Mucosa of descending colon (tissue), 3 donors: Measurements from ENCODE around the gene GSTM5. TPM values are rescaled to one million over a fixed set of nuclear protein-coding genes. Genes with fewer than 3 reads are reported as not detected.
A peak's percentile ranks its signal among the peaks of the same experiment; 100 is the strongest.
"Not testable (repeated sequence)": the region's sequence is repeated elsewhere in the genome, so short reads cannot be mapped to it uniquely, and the experiment has no call there.

ENCODE experiments used
- ATAC-seq: fragments of 200-7000 bp; cut with Tn5 transposase; one replicate; pipeline ENCODE4 v1.9.1; 2020; ENCODE audit warnings: mild to moderate bottlenecking, moderate library complexity
- DNase-seq, 3 donors: peaks; one replicate each; pipeline ENCODE4 v3.0.0-alpha.2; 2020
- H3K36me3 ChIP-seq: fragments of 200-600 bp; one replicate; pipeline ENCODE4 v1.8.0; 2021; ENCODE audit warnings: low read depth, mild to moderate bottlenecking
- H3K4me1 ChIP-seq: fragments of 200-600 bp; one replicate; pipeline ENCODE4 v1.8.0; 2021; ENCODE audit warnings: low read depth, mild to moderate bottlenecking
- H3K4me3 ChIP-seq: fragments of 200-600 bp; one replicate; pipeline ENCODE4 v1.8.0; 2021; ENCODE audit warnings: mild to moderate bottlenecking
- H3K9me3 ChIP-seq: fragments of 200-600 bp; one replicate; pipeline ENCODE4 v1.8.0; 2021; ENCODE audit warnings: mild to moderate bottlenecking
- CTCF ChIP-seq: fragments of 200-600 bp; IDR thresholded peaks from one replicate; pipeline ENCODE4 v1.8.0; 2022; ENCODE audit warnings: antibody characterized with exemption, mild to moderate bottlenecking
- intact Hi-C, 2 donors: fragments of 100-400 bp; cut with DNase I in 1 of 2; cut with micrococcal nuclease in 1 of 2; formaldehyde crosslinking; loops; one replicate each; pipeline versions ENCODE4 v1.11.0 to v1.11.1; 2022; cut with DNase I, micrococcal nuclease
- total RNA-seq, 3 donors: library from RNA; stranded (reverse); fragmentation: NEBNext Ultra II Directional in 2 of 3; extraction: Animal tissue kit (Norgen Biotek cat#: 25700) in 2 of 3; gene quantifications; one replicate each; pipeline versions ENCODE4 v1.2.1 to v1.2.4, GENCODE V29; 2021 to 2023
- donor health status: DM: no; HTN: no; CAD: no; lungs with moderate emphysema.
- donor health status: DM: no; HTN: no; CAD: no.
- donor health status: DM: no; HTN: yes; CAD: no.

The GSTM5 gene
- total RNA-seq, 3 donors from 2014 or later = 2.5 to 6.1 (median 4.8) TPM

DNA sequence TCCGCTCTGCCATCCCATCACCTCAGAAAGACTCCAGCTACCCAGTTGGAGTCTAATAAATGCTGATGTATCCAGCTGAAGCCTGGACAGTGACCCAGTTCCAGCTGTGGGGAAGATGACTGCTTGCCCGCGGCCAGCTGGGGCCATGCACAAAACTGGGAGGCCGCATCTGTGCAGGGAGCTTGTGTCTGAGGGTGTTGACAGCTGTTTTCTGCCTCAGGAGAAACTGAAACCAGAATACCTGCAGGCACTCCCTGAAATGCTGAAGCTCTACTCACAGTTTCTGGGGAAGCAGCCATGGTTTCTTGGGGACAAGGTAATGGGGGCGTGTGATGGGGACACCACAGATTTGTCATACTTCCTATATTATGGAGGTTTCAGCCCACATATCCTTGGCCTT is 41.0 kb upstream of the GSTM5 start:
- H3K36me3 ChIP-seq = no peaks in the 10 kb centered on the region
- ATAC-seq (no peak), DNase-seq (no peak)

GRCh38 chr1:109673861-109674260 is 38.2 kb upstream of the GSTM5 start:
- H3K4me1 ChIP-seq, H3K9me3 ChIP-seq, H3K36me3 ChIP-seq, DNase-seq, ATAC-seq, intact Hi-C loops, H3K4me3 ChIP-seq: not testable (repeated sequence)

More for the DNA sequence above, 41.0 kb upstream of the GSTM5 start:
- no peaks in the 10 kb centered on the region for H3K9me3 ChIP-seq
- TF ChIP-seq CTCF = no peak
- H3K4me1 ChIP-seq = peaks cover 3% of the 10 kb centered on the region
- no peak overlapping the region for H3K4me3 ChIP-seq
- intact Hi-C loops = no loop called here

GRCh38 chr1:109676683-109677381 is 35.2 kb upstream of the GSTM5 start:
- H3K36me3 ChIP-seq, intact Hi-C loops, ATAC-seq, H3K4me3 ChIP-seq, H3K4me1 ChIP-seq, H3K9me3 ChIP-seq, DNase-seq: not testable (repeated sequence)

DNA sequence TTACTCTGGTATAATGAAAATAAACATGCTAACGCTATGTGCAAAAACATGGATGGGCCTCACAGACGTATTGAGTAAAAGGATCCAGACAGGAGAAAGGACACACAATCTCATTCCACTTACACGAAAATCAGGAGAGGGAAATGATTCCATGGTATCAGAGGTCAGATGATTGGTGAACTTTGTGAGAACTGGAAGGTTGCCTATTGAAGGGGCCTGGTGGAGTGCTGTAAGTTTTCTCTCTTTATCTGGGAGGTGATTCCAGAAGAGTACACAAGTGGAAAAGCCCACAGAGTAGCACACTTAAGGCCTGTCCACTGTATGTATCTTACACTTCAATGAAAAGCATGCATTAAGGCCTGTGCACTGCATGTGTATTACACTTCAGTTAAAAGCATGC is 34.6 kb upstream of the GSTM5 start:
- no peak for ATAC-seq
- Histone ChIP-seq H3K4me3 (no peak overlapping the region), H3K9me3 (no peaks in the 10 kb centered on the region), H3K36me3 (no peaks in the 10 kb centered on the region), H3K4me1 (no peaks in the 10 kb centered on the region)
- DNase-seq = no peak
- intact Hi-C loops = no loop called here
- no peak for TF ChIP-seq CTCF

DNA sequence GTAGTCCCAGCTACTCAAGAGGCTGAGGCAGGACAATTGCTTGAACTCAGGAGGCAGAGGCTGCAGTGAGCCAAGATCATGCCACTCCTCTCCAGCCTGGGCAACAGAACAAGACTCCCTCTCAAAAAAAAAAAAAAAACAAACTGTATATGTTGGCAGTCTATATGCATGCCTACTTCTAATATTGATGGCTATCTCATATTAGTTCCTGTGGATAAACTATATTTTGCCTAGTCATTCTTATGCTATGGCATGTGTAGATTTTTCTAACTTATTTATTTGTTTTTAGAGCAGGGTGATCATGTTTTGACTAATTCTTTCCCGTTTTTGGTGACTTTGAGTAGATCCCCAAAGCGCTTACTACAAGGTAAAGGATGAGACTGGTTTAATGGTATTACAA is 33.4 kb upstream of the GSTM5 start:
- ATAC-seq, H3K36me3 ChIP-seq, H3K9me3 ChIP-seq, H3K4me1 ChIP-seq, DNase-seq, H3K4me3 ChIP-seq, intact Hi-C loops: not testable (repeated sequence)

DNA sequence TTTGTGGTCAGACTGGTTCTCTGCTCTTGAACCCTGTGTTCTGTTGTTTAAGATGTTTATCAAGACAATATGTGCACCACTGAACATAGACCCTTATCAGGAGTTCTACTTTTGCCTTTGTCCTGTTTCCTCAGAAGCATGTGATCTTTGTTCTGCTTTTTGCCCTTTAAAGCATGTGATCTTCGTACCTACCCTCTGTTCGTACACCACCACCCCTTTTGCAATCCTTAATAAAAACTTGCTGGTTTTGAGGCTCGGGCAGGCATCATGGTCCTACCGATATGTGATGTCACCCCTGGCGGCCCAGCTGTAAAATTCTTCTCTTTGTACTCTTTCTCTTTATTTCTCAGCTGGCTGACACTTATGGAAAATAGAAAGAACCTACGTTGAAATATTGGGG is 27.3 kb upstream of the GSTM5 start:
- intact Hi-C loops, H3K36me3 ChIP-seq, H3K4me1 ChIP-seq, DNase-seq, ATAC-seq, H3K4me3 ChIP-seq, H3K9me3 ChIP-seq: not testable (repeated sequence)

GRCh38 chr1:109685399-109685798 is 26.7 kb upstream of the GSTM5 start:
- H3K36me3 ChIP-seq, H3K4me3 ChIP-seq, H3K4me1 ChIP-seq, intact Hi-C loops, H3K9me3 ChIP-seq: not testable (repeated sequence)
- peak in 1 of 3 donors; percentile 31 for DNase-seq
- peak; percentile 39 for ATAC-seq

GRCh38 chr1:109685890-109686289 is 26.2 kb upstream of the GSTM5 start:
- ATAC-seq, DNase-seq, H3K4me3 ChIP-seq, H3K9me3 ChIP-seq, H3K36me3 ChIP-seq, intact Hi-C loops, H3K4me1 ChIP-seq: not testable (repeated sequence)

GRCh38 chr1:109687109-109687508 is 24.9 kb upstream of the GSTM5 start:
- H3K4me3 ChIP-seq, H3K9me3 ChIP-seq, H3K4me1 ChIP-seq, DNase-seq, intact Hi-C loops, H3K36me3 ChIP-seq: not testable (repeated sequence)
- peak; percentile 13 for ATAC-seq
